ENCODE measurements around the gene TRAPPC3L.

DNA sequence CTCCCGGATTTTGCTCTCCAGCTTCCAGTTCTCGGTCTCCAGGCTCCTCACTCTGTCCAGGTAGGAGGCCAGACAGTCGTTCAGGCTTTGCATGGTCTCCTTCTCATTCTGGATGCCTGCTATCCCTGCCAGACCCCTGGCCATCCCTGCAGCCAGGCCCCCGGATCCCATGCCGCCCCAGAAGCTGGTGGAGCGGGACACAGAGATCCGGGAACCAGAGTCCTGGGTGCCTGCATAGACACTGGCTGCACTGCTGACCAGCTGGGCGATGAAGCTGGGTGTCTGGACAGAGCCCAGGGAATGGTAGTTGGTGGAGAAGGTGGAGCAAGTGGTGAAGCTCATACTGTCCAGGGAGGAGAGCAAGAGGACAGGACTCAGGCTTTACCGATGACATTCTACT, 87.2 kb downstream of the TRAPPC3L start:
- TF ChIP-seq POLR2AphosphoS5 (IDR thresholded peaks at IDR 0.05; ENCODE audit: low read depth, low read length) (no peak), POLR2A (IDR thresholded peaks at IDR 0.05; ENCODE audit: low read depth, low read length) (no peak)
